ENCODE results near the gene IP6K1.
"Not testable (repeated sequence)": the region's sequence is repeated elsewhere in the genome, so short reads cannot be mapped to it uniquely, and the experiment has no call there.

GRCh38 chr3:49823131-49823530 lies 36.8 kb upstream of the IP6K1 start:
- TF ChIP-seq CTCF (conservative IDR thresholded peaks at IDR 0.05; ENCODE audit: low read length); EZH2phosphoT487 (IDR thresholded peaks at IDR 0.05; ENCODE audit: borderline replicate concordance, low read depth, low read length): not testable (repeated sequence)
